CD8-positive, alpha-beta memory T cell (primary cell): ENCODE data around the gene UBE2D3. TPM values are rescaled to one million over a fixed set of nuclear protein-coding genes. Genes with fewer than 3 reads are reported as not detected.
A peak's percentile ranks its signal among the peaks of the same experiment; 100 is the strongest.

Experiments
- CTCF ChIA-PET: fragments of 350-600 bp; sonication (Branson Sonifier 250); formaldehyde crosslinking; loops from one replicate; lab custom pipeline; 2021; ENCODE audit warnings: antibody characterized with exemption; lab: Charles Lee
- POLR2A ChIA-PET: fragments of 350-600 bp; sonication (Branson Sonifier 250); formaldehyde crosslinking; loops from one replicate; lab custom pipeline; 2021; ENCODE audit warnings: antibody characterized with exemption; lab: Charles Lee
- DNase-seq, 5 donors: peaks; one replicate each; pipeline versions ENCODE4 v3.0.0 to v3.0.0-alpha.2; 2020 to 2022; ENCODE audit warnings: mixed read lengths in 1 of 5
- H3K27ac ChIP-seq: one replicate; pipeline ENCODE4 v1.7.0; 2013; ENCODE audit warnings: low read depth, mild to moderate bottlenecking, low read length, moderate library complexity
- H3K27me3 ChIP-seq: 2 replicates; pipeline ENCODE4 v1.7.0; 2013; ENCODE audit warnings: low read length, mild to moderate bottlenecking; ENCODE audit not compliant: insufficient read depth, poor library complexity, severe bottlenecking
- H3K36me3 ChIP-seq: 2 replicates; pipeline ENCODE4 v1.7.0; 2013; ENCODE audit warnings: mild to moderate bottlenecking, low read length, moderate library complexity; ENCODE audit not compliant: insufficient read depth
- H3K4me1 ChIP-seq: 2 replicates; pipeline ENCODE4 v1.7.0; 2013; ENCODE audit warnings: mild to moderate bottlenecking, low read length, moderate library complexity; ENCODE audit not compliant: insufficient read depth
- H3K4me3 ChIP-seq: 2 replicates; pipeline ENCODE4 v1.7.0; 2013; ENCODE audit warnings: mild to moderate bottlenecking, low read length
- H3K9me3 ChIP-seq: 2 replicates; pipeline ENCODE4 v1.7.0; 2013; ENCODE audit warnings: mild to moderate bottlenecking, low read length
- H3K27ac Mint-ChIP-seq, 8 donors: one replicate each; pipeline ENCODE4 v1.8.0; 2020 to 2021; ENCODE audit warnings: mixed read lengths in 8 of 8, mild to moderate bottlenecking in 6 of 8, inconsistent platforms in 3 of 8, moderate library complexity in 3 of 8
- H3K27me3 Mint-ChIP-seq, 2 donors: one replicate each; pipeline ENCODE4 v1.8.0; 2020 to 2021; ENCODE audit warnings: mixed read lengths in 2 of 2, mild to moderate bottlenecking in 1 of 2, moderate library complexity in 1 of 2
- H3K36me3 Mint-ChIP-seq, 3 donors: one replicate each; pipeline ENCODE4 v1.8.0; 2020 to 2021; ENCODE audit warnings: mixed read lengths in 3 of 3, inconsistent platforms in 1 of 3, mild to moderate bottlenecking in 1 of 3
- H3K4me1 Mint-ChIP-seq, 3 donors: one replicate each; pipeline ENCODE4 v1.8.0; 2020 to 2021; ENCODE audit warnings: mixed read lengths in 3 of 3, inconsistent platforms in 1 of 3, mild to moderate bottlenecking in 1 of 3
- H3K4me3 Mint-ChIP-seq, 7 donors: one replicate each; pipeline ENCODE4 v1.8.0; 2020 to 2021; ENCODE audit warnings: mixed read lengths in 7 of 7, mild to moderate bottlenecking in 6 of 7, moderate library complexity in 4 of 7, inconsistent platforms in 2 of 7
- H3K9me3 Mint-ChIP-seq, 5 donors: one replicate each; pipeline ENCODE4 v1.8.0; 2020 to 2022; ENCODE audit warnings: mixed read lengths in 5 of 5, mild to moderate bottlenecking in 3 of 5, moderate library complexity in 2 of 5, inconsistent platforms in 1 of 5
- polyA plus RNA-seq: library from polyadenylated mRNA; unstranded; fragments of 300-500 nt; fragmentation: Illumina TruSeq; gene quantifications from one replicate; pipeline ENCODE4 v1.2.3, GENCODE V29; 2021
- total RNA-seq, 2 experiments: library from RNA; stranded (reverse); gene quantifications; one replicate each; pipeline ENCODE4 v1.2.3, GENCODE V29; 2021

UBE2D3 gene
- total and polyA plus RNA-seq, 3 experiments from 2014 or later, result 436 to 466 (median 452) TPM

DNA sequence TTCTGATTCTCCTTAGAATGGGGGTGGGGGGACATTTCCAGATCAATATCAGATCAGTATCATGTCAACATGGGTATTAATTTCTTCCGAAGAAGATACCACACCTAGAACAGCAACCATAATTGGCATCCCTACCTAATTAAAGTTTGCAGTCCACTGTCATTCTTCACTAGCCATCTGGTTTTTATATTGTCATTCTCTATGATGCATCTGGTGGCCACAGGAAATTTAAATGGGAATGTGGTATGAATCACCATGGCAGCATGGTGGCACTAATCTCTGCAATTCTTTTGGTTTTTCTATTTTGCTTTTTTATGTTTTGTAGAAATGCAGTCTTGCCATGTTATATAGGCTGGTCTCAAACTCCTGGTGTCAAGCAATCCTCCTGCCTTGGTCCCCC, 16.6 kb upstream of the UBE2D3 start:
- POLR2A ChIA-PET, result no interaction called here
- Mint-ChIP-seq H3K9me3 (no peaks in the 10 kb centered on the region), H3K4me1 (no peaks in the 10 kb centered on the region), H3K36me3 (no peaks in the 10 kb centered on the region), H3K4me3 (no peak overlapping the region), H3K27ac (peak overlapping the region in 1 of 8 donors; percentile 71), H3K27me3 (peaks cover 0 to 2% of the 10 kb centered on the region in 2 donors)
- H3K4me3 ChIP-seq, result no peak overlapping the region
- H3K9me3 ChIP-seq, result no peaks in the 10 kb centered on the region
- H3K27me3 ChIP-seq, result no peaks in the 10 kb centered on the region
- CTCF ChIA-PET, result no interaction called here
- no peak overlapping the region for H3K27ac ChIP-seq
- no peak for DNase-seq
- H3K36me3 ChIP-seq, result no peaks in the 10 kb centered on the region
- no peaks in the 10 kb centered on the region for H3K4me1 ChIP-seq

DNA sequence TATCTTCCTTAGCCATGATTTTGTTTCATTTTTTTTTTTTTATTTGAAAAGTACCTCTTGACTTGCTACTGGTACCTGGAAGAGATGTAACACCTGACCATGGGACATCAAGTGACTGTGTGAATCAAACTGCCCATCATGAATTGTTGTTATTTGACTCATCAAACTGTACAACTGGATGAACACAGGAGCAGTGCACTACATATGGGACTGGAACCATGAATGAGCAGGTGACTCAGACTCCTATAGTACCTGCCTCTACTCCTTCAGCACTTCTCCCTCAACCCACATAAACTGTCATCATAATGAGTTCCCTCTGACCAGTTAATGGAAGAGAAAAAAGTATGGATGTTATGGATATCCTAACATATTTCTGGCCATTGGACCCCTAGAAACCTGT, 15.9 kb upstream of the UBE2D3 start:
- no peaks in the 10 kb centered on the region for H3K27me3 ChIP-seq
- H3K9me3 ChIP-seq, result no peaks in the 10 kb centered on the region
- Mint-ChIP-seq H3K9me3 (no peaks in the 10 kb centered on the region), H3K36me3 (no peaks in the 10 kb centered on the region), H3K4me3 (no peak overlapping the region), H3K27me3 (peaks cover 0 to 2% of the 10 kb centered on the region in 2 donors), H3K27ac (no peak overlapping the region), H3K4me1 (peaks cover 0 to under 1% (median 0%) of the 10 kb centered on the region in 3 donors)
- no peaks in the 10 kb centered on the region for H3K36me3 ChIP-seq
- no peak overlapping the region for H3K4me3 ChIP-seq
- DNase-seq, result no peak
- H3K27ac ChIP-seq, result no peak overlapping the region
- POLR2A ChIA-PET, result no interaction called here
- CTCF ChIA-PET, result no interaction called here
- no peaks in the 10 kb centered on the region for H3K4me1 ChIP-seq

DNA sequence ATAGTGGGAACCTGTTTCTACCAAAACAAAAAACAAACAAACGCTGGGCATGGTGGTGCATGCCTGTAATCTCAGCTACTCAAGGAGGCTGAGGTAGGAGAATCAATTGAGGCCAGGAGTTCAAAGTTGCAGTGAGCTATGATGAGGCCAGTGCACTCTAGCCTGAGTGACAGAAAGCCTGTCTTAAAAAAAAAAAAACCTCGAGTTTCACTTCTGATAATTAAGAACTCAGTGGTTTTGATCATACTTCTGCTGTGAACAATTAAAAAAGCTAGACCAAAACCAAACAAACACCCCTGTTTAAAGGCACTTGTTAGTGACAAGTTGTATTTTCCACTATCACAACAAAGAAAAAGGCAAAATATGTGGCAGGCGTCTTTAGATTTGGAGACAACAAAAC, 15.0 kb upstream of the UBE2D3 start:
- CTCF ChIA-PET, result no interaction called here

DNA sequence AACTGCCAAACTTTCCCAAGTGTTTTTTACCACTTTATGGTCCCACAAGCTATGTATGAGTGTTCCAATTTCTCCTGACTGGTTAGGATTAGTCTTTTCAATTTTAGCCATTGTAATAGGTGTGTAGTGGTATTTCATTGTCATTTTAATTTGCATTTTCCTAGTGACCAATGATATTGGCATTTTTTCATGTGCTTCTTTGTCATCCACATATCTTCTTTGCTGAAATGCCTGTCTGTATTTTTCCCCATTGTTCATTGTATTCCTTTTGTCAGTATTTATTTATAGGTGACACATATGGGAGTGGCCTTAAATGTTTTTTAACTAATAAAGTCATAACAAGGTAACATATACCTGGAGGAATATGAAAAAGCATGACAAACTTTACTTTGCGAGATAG, 9.2 kb upstream of the UBE2D3 start:
- H3K9me3 Mint-ChIP-seq, result no peaks in the 10 kb centered on the region
- no peak overlapping the region for H3K27ac Mint-ChIP-seq
- Histone ChIP-seq H3K27me3 (no peaks in the 10 kb centered on the region), H3K27ac (no peak overlapping the region), H3K36me3 (no peaks in the 10 kb centered on the region), H3K4me1 (no peaks in the 10 kb centered on the region), H3K4me3 (no peak overlapping the region), H3K9me3 (no peaks in the 10 kb centered on the region)
- ChIA-PET CTCF (interaction anchor here (1.3 kb wide), 1 partner anchor 39 kb away, joined by 3 read pairs; no protein-coding TSS in a partner anchor), POLR2A (no interaction called here)
- no peaks in the 10 kb centered on the region for H3K27me3 Mint-ChIP-seq
- H3K4me1 Mint-ChIP-seq, result peaks cover 5 to 7% (median 7%) of the 10 kb centered on the region in 3 donors
- no peak overlapping the region for H3K4me3 Mint-ChIP-seq
- no peak for DNase-seq
- no peaks in the 10 kb centered on the region for H3K36me3 Mint-ChIP-seq

More for the DNA sequence above, 15.0 kb upstream of the UBE2D3 start:
- H3K36me3 Mint-ChIP-seq, result no peaks in the 10 kb centered on the region
- H3K27ac Mint-ChIP-seq, result no peak overlapping the region
- H3K27me3 ChIP-seq, result no peaks in the 10 kb centered on the region
- H3K4me1 ChIP-seq, result no peaks in the 10 kb centered on the region
- H3K27me3 Mint-ChIP-seq, result peaks cover 0 to 2% of the 10 kb centered on the region in 2 donors
- peaks cover 0 to 2% (median 0%) of the 10 kb centered on the region in 3 donors for H3K4me1 Mint-ChIP-seq
- no peak overlapping the region for H3K4me3 Mint-ChIP-seq
- no peaks in the 10 kb centered on the region for H3K9me3 ChIP-seq
- no peak overlapping the region for H3K4me3 ChIP-seq
- no peak for DNase-seq
- H3K9me3 Mint-ChIP-seq, result no peaks in the 10 kb centered on the region
- no peaks in the 10 kb centered on the region for H3K36me3 ChIP-seq
- POLR2A ChIA-PET, result no interaction called here
- H3K27ac ChIP-seq, result no peak overlapping the region

DNA sequence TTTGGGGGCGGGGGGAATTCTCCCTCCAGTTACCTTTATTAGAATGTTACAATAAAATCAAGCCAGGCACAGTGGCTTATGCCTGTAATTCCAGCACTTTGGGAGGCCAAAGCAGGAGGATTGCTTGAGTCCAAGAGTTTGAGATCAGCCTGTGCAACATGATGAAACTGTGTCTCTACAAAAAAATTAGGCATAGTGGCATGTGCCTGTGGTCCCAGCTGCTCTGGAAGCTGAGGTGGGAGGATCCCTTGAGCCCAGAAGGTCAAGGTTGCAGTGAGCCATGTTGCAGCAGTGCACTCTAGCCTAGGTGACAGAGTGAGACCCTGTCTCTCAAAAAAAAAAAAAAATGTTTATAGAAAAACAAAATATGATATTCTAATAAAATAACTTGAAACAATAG, 5.3 kb upstream of the UBE2D3 start:
- H3K27me3 ChIP-seq, result no peaks in the 10 kb centered on the region
- H3K9me3 ChIP-seq, result no peaks in the 10 kb centered on the region
- H3K36me3 ChIP-seq, result no peaks in the 10 kb centered on the region
- DNase-seq, result no peak
- H3K27ac ChIP-seq, result no peak overlapping the region
- CTCF ChIA-PET, result interaction anchor here (0.7 kb wide), 1 partner anchor 20 kb away, joined by 3 read pairs; no protein-coding TSS in a partner anchor
- peaks cover 0 to under 1% of the 10 kb centered on the region in 2 donors for H3K27me3 Mint-ChIP-seq
- H3K4me1 ChIP-seq, result peaks cover 10% of the 10 kb centered on the region
- H3K4me3 Mint-ChIP-seq, result no peak overlapping the region
- peaks cover 0 to 2% (median 0%) of the 10 kb centered on the region in 3 donors for H3K36me3 Mint-ChIP-seq
- POLR2A ChIA-PET, result no interaction called here
- no peak overlapping the region for H3K4me3 ChIP-seq
- H3K27ac Mint-ChIP-seq, result no peak overlapping the region
- no peaks in the 10 kb centered on the region for H3K9me3 Mint-ChIP-seq
- H3K4me1 Mint-ChIP-seq, result peaks cover 15 to 24% (median 22%) of the 10 kb centered on the region in 3 donors

DNA sequence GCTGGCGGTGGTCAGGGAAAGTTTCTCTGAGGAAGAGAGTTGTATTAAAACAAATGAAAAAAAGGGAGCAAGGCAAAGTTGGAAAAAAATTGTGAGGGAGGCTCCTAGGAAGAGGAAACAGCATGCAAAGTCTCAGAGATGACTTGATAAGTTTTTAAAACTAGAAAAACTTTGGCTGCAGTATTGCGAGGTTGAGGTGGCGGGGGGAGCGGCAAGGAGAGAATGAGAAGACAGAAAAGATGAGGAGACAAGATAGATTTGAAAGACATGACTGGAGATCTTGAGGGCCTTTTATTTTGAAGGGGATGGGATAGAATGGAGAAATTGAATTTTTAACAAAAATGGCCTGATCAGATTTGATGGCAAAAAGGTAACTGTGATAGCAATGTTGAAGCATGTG, 4.8 kb upstream of the UBE2D3 start:
- no peak overlapping the region for H3K27ac ChIP-seq

DNA sequence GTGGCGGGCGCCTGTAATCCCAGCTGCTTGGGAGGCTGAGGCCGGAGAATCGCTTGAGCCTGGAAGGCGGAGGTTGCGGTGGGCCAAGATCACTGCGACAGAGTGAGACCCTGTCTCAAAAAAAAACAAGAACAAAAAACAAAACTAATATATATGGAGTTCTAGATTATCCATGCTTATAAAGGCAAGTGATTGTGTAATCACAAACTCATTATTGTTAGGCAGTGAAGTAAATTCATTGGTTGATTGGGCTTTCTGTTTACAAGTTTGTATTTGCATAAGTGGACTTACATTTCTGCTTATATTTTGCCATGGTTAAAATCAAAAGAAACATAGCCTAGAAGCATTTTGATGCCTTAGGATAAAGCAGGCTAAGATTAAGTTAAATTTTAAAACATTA, 2.5 kb upstream of the UBE2D3 start:
- peaks cover 11% of the 10 kb centered on the region for H3K4me1 ChIP-seq
- peak overlapping the region in 3 of 8 donors; percentile 19 to 37 (median 25) for H3K27ac Mint-ChIP-seq

More for the DNA sequence above, 4.8 kb upstream of the UBE2D3 start:
- Histone ChIP-seq H3K27me3 (no peaks in the 10 kb centered on the region), H3K36me3 (no peaks in the 10 kb centered on the region), H3K4me3 (no peak overlapping the region), H3K4me1 (peaks cover 10% of the 10 kb centered on the region), H3K9me3 (no peaks in the 10 kb centered on the region)
- Mint-ChIP-seq H3K9me3 (peaks cover 0 to 3% (median 0%) of the 10 kb centered on the region in 5 donors), H3K4me3 (no peak overlapping the region), H3K27ac (peak overlapping the region in 2 of 8 donors; percentile 39 to 65), H3K4me1 (peaks cover 16 to 24% (median 22%) of the 10 kb centered on the region in 3 donors), H3K27me3 (peaks cover 0 to 5% of the 10 kb centered on the region in 2 donors), H3K36me3 (peaks cover 0 to 2% (median 0%) of the 10 kb centered on the region in 3 donors)
- ChIA-PET POLR2A (no interaction called here), CTCF (no interaction called here)
- DNase-seq, result no peak

DNA sequence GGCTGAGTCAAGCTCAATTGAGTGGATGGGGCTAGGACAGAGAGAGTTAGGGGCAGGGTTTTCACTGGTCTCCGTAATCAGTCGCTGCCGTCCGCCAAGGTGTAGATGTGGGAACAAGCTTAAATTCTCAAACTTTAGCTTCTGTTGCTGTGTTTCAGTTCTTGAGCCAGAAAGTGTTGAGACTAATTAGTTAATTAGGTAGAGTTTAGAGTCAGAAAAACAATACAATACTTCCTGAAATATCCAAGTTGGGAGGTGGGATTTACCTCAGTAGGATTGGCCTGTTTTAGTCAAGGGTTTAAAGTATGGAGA, 1.1 kb upstream of the UBE2D3 start:
- no peak overlapping the region for H3K4me3 Mint-ChIP-seq
- Histone ChIP-seq H3K9me3 (no peaks in the 10 kb centered on the region), H3K27ac (peak overlapping the region; percentile 99), H3K4me1 (peaks cover 24% of the 10 kb centered on the region), H3K4me3 (peak overlapping the region; percentile 73), H3K36me3 (peaks cover 9% of the 10 kb centered on the region), H3K27me3 (no peaks in the 10 kb centered on the region)
- no peak for DNase-seq
- peaks cover 22 to 25% (median 24%) of the 10 kb centered on the region in 3 donors for H3K4me1 Mint-ChIP-seq
- no peak overlapping the region for H3K27ac Mint-ChIP-seq
- POLR2A ChIA-PET, result interaction anchor here (0.8 to 7.0 kb wide), 13 partner anchors 9 to 484 kb away, joined by 3 to 182 read pairs (median 5); partner anchors contain the start of genes CISD2, MANBA, NFKB1 and SLC9B2
- peaks cover 0 to 12% (median 1%) of the 10 kb centered on the region in 3 donors for H3K36me3 Mint-ChIP-seq
- CTCF ChIA-PET, result interaction anchor here (1.2 to 2.8 kb wide), 9 partner anchors 11 to 203 kb away, joined by 3 to 29 read pairs (median 5); partner anchors contain the start of genes CISD2 and MANBA
- H3K27me3 Mint-ChIP-seq, result peaks cover 0 to 5% of the 10 kb centered on the region in 2 donors
- peaks cover 0 to 3% (median 0%) of the 10 kb centered on the region in 5 donors for H3K9me3 Mint-ChIP-seq

More for the DNA sequence above, 2.5 kb upstream of the UBE2D3 start:
- H3K4me3 ChIP-seq, result no peak overlapping the region
- Mint-ChIP-seq H3K4me3 (no peak overlapping the region), H3K36me3 (peaks cover 0 to 2% (median 0%) of the 10 kb centered on the region in 3 donors), H3K9me3 (peaks cover 0 to 3% (median 0%) of the 10 kb centered on the region in 5 donors), H3K27me3 (peaks cover 0 to 5% of the 10 kb centered on the region in 2 donors), H3K4me1 (peaks cover 16 to 24% (median 22%) of the 10 kb centered on the region in 3 donors)
- peaks cover 4% of the 10 kb centered on the region for H3K36me3 ChIP-seq
- no peaks in the 10 kb centered on the region for H3K27me3 ChIP-seq
- no peaks in the 10 kb centered on the region for H3K9me3 ChIP-seq
- ChIA-PET POLR2A (interaction anchor here (7.0 kb wide), 1 partner anchor 38 kb away, joined by 182 read pairs; the partner anchor contains the start of gene CISD2), CTCF (no interaction called here)
- H3K27ac ChIP-seq, result no peak overlapping the region
- DNase-seq, result no peak
